SK-N-MC (cell line): ENCODE results near the gene C9orf78.

Experiments
- FOXP2 ChIP-seq: optimal IDR thresholded peaks from 2 replicates; pipeline ENCODE3; 2011; ENCODE audit warnings: mild to moderate bottlenecking, moderate library complexity; ENCODE audit not compliant: insufficient read depth; ENCODE audit errors: extremely low read length, control extremely low read depth
- POLR2AphosphoS5 ChIP-seq: IDR thresholded peaks from 2 replicates; pipeline ENCODE4 v1.6.1; 2012; ENCODE audit warnings: mild to moderate bottlenecking, low read depth, low read length, borderline replicate concordance

- TF ChIP-seq POLR2AphosphoS5 (no peak), FOXP2 (no peak)
Observed at GRCh38 chr9:129794549-129794948, 40.5 kb downstream of the C9orf78 start.
